Upper lobe of left lung (tissue), 4 donors: ENCODE measurements around the gene CERS3.

Source experiments
- CTCF ChIP-seq, 6 experiments: fragments of 450-650 bp in 4 of 6; fragments of 200-600 bp in 2 of 6; sonication (generic) in 2 of 6; IDR thresholded peaks; one replicate each; pipeline ENCODE4 v1.5.1; 2016 to 2019; ENCODE audit warnings: antibody characterized with exemption in 6 of 6
- POLR2A ChIP-seq, 4 donors: fragments of 450-650 bp; IDR thresholded peaks; one replicate each; pipeline ENCODE4 v1.5.1; 2016 to 2017; ENCODE audit warnings: antibody characterized with exemption in 4 of 4, mild to moderate bottlenecking in 2 of 4
- POLR2AphosphoS5 ChIP-seq, 2 donors: sonication (generic); formaldehyde crosslinking; IDR thresholded peaks; one replicate each; pipeline ENCODE4 v1.5.1; 2017; ENCODE audit warnings: antibody characterized with exemption in 2 of 2

- no peak for TF ChIP-seq CTCF (IDR thresholded peaks at IDR 0.05)
- no peak for TF ChIP-seq POLR2A (IDR thresholded peaks at IDR 0.05)
- no peak for TF ChIP-seq POLR2AphosphoS5 (IDR thresholded peaks at IDR 0.05)
These were observed 51.9 kb downstream of the CERS3 start for GRCh38 chr15:100476805-100477204.
